Measurements from ENCODE around the gene NRG3.

Gene NRG3

DNA sequence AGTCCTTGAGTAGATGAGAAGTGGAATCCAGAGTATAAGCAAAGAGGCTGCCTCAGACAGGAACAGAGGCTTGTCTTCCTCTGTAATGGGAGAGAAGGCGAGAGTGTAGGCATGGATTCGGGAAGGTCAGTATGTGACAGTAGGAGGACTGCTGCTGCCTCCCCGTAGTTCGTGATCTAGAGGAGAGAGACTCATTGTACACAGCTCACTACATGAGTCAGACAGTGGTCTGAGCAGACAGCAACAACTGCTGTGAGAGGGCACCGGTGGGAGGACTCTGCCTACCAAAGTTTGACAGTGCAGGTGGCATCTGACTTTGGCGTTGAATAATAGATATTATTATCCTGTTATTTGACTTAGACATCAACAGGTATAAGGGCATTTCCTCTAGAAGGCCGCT is 319.4 kb downstream of the NRG3 start:
- no peak overlapping the region for H3K27ac ChIP-seq
- TF ChIP-seq, protein P1, sequence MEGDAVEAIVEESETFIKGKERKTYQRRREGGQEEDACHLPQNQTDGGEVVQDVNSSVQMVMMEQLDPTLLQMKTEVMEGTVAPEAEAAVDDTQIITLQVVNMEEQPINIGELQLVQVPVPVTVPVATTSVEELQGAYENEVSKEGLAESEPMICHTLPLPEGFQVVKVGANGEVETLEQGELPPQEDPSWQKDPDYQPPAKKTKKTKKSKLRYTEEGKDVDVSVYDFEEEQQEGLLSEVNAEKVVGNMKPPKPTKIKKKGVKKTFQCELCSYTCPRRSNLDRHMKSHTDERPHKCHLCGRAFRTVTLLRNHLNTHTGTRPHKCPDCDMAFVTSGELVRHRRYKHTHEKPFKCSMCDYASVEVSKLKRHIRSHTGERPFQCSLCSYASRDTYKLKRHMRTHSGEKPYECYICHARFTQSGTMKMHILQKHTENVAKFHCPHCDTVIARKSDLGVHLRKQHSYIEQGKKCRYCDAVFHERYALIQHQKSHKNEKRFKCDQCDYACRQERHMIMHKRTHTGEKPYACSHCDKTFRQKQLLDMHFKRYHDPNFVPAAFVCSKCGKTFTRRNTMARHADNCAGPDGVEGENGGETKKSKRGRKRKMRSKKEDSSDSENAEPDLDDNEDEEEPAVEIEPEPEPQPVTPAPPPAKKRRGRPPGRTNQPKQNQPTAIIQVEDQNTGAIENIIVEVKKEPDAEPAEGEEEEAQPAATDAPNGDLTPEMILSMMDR (conservative IDR thresholded peaks at IDR 0.05) = no peak

DNA sequence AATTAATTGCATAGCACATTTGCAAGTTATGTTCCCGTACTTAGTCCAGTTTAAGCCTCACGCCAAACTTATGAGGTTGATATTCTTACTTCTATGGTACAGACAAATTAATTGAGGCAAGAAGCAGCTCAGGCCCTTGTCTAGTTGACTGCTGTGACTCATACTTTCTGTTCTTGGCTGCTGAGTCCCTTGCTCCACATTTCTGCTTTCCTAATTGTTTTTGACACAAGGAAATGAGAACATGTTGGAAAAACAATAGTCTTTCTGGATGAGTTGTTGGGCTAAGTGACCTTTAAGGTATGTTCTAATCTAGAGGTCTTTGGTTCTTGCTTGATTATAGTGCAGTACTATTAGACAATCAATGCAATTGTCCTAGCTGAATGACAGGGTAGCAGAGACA is 331.8 kb downstream of the NRG3 start:
- H3K27ac ChIP-seq = no peak overlapping the region
- TF ChIP-seq, protein P1 (conservative IDR thresholded peaks at IDR 0.05) = no peak

DNA sequence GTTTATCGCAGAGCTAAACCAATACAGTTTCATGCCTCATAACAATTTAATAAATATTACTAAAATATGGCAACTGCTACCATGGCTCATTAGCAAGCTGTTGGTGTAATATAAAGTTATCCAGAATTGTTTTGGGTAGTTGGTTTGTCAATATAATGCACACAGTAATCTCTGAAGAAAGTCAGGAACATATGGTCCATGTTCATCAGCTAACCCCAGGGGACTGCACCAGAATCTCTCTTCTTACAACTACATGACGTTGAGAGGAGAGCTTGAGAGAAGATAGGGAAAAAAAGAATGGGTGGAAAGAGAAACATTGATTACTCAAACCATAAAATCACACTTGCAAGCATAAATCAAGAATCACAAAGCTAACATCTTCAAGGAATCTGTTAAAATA is 333.7 kb downstream of the NRG3 start:
- no peak overlapping the region for H3K27ac ChIP-seq
- TF ChIP-seq, protein P1 (conservative IDR thresholded peaks at IDR 0.05) = no peak

GRCh38 chr10:82210331-82210730 is 335.3 kb downstream of the NRG3 start:
- TF ChIP-seq, protein P1 (conservative IDR thresholded peaks at IDR 0.05) = no peak
- H3K27ac ChIP-seq = no peak overlapping the region

DNA sequence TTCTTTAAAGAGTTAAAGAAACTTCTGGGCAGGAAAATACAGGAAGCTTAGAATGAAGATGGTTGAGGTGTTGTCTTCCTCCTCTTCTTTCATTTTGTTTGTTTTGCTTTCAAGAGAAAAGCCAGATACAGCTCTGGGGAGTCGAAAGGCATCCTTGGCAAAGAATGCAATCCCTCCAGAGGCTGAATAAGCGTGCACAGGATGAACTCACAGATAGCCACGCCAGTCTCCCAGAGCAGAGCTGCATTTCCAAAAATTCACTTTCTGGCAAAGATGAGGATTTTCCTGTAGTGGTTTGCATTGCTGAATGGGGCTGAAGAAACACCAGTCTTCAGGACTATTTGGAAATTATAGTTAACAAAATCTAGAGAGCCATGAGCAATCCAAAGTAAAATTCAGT is 336.4 kb downstream of the NRG3 start:
- TF ChIP-seq, protein P1 (conservative IDR thresholded peaks at IDR 0.05) = no peak
- H3K27ac ChIP-seq = no peak overlapping the region

DNA sequence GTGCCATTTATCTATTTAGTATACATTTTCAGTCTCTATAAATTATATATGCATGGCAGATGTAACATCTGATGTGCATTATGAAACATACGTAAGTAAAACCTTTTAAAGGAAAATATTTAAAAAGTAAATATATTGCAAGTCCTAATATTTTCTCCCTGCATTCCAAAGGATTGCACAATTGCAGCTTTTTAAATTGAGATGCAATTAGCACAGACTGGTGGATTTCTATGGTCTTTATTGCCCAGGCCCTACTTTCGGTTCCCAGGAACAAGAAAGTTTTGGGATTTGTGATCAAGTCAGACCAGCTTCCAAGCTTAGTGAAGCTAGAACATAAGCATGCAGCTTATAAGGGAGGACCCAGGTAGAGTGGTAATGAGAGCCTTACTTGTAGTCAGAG is 337.8 kb downstream of the NRG3 start:
- TF ChIP-seq, protein P1 (conservative IDR thresholded peaks at IDR 0.05) = no peak
- H3K27ac ChIP-seq = no peak overlapping the region

DNA sequence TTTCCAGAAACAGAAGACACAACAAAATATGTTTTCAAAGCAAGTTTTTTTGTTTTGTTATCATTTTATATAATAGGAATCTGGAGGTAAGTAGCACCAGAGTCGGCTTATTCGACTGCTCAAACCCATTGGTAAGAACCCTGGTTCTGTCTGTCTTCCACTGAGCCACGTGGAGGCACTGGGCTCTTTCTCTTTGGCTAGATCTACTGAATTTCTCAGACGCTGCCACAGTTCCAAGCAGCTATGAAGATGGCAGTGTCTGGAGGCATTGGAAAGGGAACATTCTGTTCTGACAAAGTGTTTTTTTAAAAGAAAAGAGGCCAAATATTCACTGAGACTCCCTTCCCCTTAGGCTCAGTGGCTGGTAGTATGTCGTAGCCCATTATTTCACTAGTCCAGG is 338.8 kb downstream of the NRG3 start:
- TF ChIP-seq, protein P1 (conservative IDR thresholded peaks at IDR 0.05) = no peak
- no peak overlapping the region for H3K27ac ChIP-seq

- TF ChIP-seq, protein P1 (conservative IDR thresholded peaks at IDR 0.05) = no peak
- H3K27ac ChIP-seq = no peak overlapping the region
Observed at GRCh38 chr10:82221056-82221455, 346.1 kb downstream of the NRG3 start.

All from VCaP (cell line).